Glomerular endothelial cell (primary cell): ENCODE results near the gene CEACAM18. TPM values are rescaled to one million over a fixed set of nuclear protein-coding genes. Genes with fewer than 3 reads are reported as not detected.
"Not testable (repeated sequence)": the region's sequence is repeated elsewhere in the genome, so short reads cannot be mapped to it uniquely, and the experiment has no call there.

Experiments
- DNase-seq: peaks from one replicate; pipeline ENCODE4 v3.0.0-alpha.2; 2011; ENCODE audit warnings: low read depth, low spot score; ENCODE audit errors: extremely low read depth
- total RNA-seq: library from RNA; depleted of rRNA; stranded (reverse); fragments of >200 nt; gene quantifications from 2 replicates; pipeline ENCODE4 v1.2.3, GENCODE V29; 2015

The CEACAM18 gene
- total RNA-seq, 1 donor from 2014 or later: not detected

- DNase-seq: no peak
These were observed 10.8 kb downstream of the CEACAM18 start for GRCh38 chr19:51489113-51489512.

- no peak for DNase-seq
These were observed 12.3 kb downstream of the CEACAM18 start for GRCh38 chr19:51490676-51491075.

GRCh38 chr19:51491586-51491985, 13.2 kb downstream of the CEACAM18 start:
- DNase-seq: no peak

DNA sequence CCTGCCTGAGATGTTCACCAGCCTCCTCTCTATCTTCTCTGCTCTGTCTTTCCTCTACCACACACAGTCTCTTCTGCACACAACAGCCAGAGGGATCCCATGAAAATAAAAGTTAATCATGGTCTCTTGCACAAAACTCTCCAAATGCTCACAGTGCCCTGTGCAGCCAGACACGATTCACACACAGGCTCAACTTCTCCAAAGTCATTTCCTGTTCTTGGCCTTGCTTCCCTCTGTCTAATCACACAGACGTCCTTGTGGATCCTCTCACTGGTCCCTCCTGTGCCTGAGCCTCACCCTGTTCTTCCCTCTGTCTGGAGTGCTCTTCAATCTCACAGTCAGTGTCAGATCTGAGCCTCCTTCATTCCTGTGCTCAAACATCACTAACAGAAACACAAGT, 15.4 kb downstream of the CEACAM18 start:
- no peak for DNase-seq

GRCh38 chr19:51497666-51498065, 19.3 kb downstream of the CEACAM18 start:
- DNase-seq: no peak

- DNase-seq: not testable (repeated sequence)
These were observed 22.6 kb downstream of the CEACAM18 start for GRCh38 chr19:51500931-51501330.

DNA sequence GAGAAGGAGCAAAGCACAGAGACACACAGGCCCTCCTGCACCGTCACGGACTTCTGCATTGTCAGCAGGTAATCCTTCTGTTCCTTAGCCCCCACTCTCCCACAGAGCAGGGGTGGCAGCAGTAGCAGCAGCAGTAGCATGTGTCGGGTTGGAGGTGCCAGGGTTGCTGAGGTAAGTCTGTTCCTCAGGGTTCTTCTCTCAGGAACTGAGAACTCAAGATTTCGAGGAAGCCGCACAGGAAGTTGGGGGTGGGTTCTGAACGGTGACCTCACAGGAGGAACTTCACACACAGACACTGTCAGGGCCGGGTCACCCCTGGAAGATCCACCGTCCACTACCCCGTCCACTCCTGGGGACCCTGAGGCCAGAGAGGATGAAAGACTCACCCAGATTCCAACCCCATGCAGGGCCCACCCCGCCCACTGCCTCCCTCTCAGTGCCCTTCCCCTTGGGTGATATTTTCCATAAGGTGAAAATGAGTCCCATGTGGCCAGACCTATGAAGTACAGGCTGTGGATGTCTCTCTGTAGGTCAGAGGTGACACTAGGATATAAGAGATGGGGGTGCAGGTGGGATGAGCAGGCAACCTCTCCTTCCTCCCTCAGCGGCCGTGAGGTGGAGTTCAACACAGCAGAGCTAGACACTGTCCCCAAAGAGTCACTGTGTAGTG, 23.4 kb downstream of the CEACAM18 start, which contains the start of gene SIGLEC12:
Gene SIGLEC12 (minus strand): TSS at position 207 of the 670 bp plus-strand sequence. CDS start 67 bp downstream, at position 140.
- DNase-seq: no peak

GRCh38 chr19:51503286-51503817, 25.0 kb downstream of the CEACAM18 start:
- DNase-seq: no peak

GRCh38 chr19:51503896-51504295, 25.6 kb downstream of the CEACAM18 start:
- no peak for DNase-seq

- no peak for DNase-seq
These were observed 27.6 kb downstream of the CEACAM18 start for GRCh38 chr19:51505904-51506303.

DNA sequence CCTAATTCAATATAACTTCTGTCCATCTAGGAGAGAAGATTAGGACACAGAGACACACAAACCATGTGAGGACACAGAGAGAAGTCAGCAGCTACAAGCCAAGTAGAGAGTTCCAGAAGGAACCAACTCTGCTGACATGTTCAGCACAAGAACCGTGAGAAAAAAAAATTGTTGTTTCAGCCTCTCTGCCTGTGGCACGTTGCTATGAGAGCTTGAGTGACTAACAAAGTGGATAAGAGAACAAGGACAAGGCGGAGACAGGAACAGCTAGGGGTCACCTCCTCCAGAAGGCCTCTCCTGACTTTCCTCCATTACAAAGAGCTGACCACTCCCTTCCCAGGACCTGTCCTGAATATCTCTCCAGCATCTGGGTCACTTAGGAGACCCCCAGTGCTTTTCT, 28.9 kb downstream of the CEACAM18 start:
- DNase-seq: no peak

DNA sequence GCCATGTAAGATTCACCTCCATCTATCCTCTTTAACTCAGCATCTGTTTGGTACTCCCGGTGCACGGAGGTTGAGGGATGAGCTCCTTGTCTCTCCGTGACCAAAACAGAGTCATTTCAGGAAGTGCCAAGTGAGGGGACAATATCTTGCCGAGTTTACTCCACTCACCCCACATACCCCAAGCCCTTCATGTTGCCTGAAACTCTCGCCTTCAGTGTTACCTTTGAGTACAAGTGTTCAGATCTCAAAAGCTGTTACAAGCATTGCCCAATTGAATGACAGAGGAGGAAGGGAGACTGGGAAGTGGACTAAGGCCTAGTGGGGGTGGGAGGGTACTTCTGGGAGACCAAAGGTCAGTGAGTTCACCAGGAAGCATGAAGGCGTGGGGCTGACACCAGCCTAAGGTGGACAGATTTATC, 29.3 kb downstream of the CEACAM18 start:
- DNase-seq: no peak

DNA sequence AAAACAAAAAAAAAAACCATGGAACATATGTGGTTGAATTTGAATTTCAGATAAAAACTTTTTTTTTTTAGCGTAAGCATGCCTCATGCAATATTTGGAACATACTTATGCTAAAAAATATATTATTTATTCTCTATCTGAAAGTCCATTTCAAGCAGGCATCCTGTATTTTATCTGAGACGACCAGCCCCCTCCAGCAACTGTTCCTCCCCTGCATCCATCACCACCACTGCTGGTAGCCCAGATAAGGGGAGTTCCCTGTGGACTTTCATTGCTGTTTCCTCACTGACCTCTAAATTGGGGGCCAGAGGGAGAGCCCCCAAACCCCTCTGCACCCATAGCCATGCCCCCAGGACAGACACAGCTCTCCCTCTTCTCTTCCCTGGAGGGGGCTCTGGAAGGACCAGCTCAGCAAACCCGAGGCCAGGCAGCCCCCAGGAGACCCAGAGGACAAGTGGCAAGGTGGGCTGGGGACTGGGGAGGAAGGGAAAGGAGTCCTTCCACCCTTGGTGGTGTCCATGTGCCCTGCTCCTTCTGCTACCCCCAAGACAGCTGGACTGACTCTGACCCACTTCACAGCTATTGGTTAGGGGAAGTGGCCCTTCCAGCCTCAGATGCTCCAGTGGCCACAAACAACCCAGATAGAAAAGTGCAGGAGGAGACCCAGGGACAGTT, 29.9 kb downstream of the CEACAM18 start:
- no peak for DNase-seq

DNA sequence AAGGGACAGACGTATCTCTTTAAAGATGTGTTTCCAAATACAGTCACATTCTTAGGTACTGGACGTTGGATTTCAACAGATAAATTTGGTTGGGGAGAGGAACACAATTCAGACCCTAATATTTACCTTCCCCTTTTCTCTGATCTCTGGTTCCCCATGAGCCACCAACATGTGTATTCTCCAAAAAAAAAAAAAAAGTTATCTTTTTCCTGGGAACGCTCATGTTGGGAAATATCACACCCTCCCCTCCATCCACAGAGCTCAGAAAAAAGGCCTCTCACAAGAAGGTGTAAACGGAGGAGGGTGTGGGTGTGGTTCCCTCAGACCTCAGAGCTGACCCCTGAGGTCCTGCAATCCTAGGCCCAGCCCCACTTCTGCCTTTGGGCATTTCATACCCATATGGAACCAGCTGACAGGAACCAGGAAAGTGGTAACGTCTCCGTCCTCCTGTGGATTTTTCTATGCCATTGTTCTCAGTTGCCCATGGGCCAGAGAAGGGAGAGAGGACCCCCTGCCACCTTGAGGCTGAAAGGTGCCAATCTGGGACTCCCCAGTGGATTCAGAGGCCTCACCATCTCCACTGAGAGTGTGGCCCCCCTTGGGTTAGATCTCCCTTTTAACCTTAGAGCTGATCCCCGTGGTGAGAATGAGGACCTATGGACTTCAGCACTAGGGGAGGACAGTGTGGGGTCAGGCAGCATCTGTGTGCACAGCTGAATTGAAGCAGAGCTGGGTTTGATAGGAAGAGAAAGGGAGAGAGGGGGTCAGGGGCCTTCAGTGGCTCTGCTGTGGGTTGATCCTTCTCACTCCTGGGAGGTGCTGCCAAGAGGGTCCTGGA, 31.7 kb downstream of the CEACAM18 start:
- no peak for DNase-seq

DNA sequence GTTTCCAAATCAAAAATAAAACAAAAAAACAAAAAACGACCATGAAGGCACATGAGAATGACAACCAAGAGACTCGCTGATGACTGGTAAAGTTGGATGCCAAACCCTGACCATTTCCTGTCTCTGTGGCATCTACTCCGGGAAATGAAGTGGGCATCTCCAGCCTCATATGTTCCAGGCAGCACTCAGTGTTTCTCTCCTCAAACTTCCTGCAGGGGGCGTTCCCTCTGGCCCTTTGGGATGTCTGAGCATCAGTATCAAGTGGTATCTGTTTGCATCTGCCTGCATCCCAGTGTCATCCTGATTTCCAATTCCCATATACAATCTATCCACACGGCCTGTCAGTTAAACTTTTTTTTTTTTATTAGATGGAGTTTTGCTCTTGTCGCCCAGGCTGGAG, 33.0 kb downstream of the CEACAM18 start:
- DNase-seq: no peak

DNA sequence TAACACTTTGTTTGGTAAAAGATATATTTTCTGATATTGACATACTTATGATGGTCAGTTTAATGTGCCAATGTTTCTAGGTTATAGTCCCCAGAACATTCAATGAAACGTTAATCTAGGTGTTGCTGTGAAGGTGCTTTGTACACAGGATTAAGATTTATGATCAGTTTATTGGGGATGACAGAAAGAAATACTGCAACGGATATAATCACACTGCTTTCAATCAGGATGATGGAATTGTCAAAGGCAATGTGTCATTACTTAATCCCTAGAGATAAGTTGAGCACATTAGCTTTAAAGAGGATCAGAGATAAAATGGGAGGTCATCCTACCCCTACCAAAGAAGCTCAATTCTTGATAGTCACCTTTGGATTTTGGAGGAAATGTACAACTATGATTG, 35.6 kb downstream of the CEACAM18 start:
- DNase-seq: no peak

DNA sequence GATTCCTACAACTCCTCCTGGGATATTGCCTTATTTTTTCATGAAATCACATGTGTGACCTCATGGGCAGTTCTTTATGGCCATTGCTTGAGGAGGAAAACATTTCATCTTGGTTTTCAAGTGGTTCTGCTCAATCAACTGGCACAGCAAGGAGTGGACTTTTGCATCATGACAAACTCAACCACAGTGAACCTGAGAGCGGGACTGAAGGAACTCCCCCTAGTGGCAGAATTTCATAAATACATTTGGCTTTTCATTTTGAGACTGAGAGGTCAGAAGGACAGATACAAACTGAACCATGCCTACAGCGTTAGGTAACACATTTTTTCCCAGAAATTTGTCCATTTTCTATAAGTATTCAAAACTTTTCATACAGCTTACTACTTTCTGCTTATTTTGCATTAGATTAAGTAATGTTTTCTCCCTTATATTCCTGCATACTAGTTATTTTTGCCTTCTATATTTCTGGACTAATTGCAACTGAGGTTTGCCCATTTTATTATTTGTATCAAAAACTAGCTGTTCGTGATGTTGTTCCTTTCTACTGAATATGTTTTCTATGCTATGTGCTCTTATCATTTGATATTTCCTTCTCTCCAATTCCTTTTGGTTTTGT, 36.6 kb downstream of the CEACAM18 start:
- peak; percentile 33 for DNase-seq

GRCh38 chr19:51520728-51521127, 42.4 kb downstream of the CEACAM18 start:
- DNase-seq: no peak

GRCh38 chr19:51521357-51521756, 43.0 kb downstream of the CEACAM18 start:
- DNase-seq: no peak

- DNase-seq: no peak
These were observed 43.4 kb downstream of the CEACAM18 start for GRCh38 chr19:51521781-51522180.
